ENCODE measurements around the gene TRIM45.
"Not testable (repeated sequence)": the region's sequence is repeated elsewhere in the genome, so short reads cannot be mapped to it uniquely, and the experiment has no call there.

The TRIM45 gene

DNA sequence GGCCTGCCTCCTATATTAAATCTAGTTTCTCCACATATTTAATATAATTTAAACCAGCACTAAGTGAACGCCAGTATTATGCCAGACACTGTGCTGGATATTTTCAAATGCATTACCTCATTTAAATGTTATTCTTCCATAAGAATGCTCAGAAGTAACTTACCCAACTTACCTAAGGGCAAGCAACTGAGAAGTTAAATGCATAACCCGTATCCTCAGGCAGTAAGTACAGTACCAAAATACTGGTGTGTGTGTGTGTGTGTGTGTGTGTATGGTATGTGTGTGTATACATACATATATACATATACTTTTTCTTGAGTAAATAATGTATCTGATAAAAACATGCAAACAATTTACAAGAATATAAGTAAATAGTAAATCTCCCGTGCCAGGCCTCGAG, 9.0 kb upstream of the TRIM45 start:
- no peak for DNase-seq

DNA sequence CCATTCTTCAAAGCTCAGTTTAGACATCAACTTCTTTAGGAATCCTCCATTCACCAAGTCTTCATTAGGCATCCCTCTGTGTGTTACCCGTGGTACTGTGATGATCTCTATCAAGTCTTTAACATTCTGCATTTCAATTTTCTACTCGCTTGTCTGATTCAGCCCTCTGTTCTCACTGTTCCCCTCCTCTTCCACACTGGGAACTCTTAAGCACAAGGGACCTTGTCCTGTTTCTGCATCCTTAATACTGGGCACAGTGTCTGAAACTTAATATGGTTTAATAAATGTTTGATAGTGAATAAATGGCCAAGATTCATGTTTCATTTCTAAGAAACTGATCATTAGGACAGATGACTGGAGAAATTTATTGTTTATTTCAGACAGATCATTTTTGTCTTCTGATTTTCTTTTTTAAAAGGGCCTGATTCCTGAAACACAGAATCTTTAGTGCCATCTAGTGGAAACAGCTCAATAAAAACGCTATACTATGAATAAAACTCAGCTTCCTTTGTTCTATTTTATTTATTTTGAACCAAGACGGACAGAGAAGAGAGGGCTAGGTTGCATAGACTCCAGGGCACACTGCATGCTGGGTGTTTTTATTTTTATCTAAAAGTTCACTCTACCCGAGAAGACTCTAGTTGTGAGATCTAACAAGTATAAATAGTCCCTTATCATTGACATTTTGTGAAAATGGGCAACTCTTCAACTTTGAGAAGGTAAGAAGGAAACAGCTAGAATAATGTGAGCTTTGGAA, 7.0 kb upstream of the TRIM45 start:
- peak; percentile 79 for DNase-seq

DNA sequence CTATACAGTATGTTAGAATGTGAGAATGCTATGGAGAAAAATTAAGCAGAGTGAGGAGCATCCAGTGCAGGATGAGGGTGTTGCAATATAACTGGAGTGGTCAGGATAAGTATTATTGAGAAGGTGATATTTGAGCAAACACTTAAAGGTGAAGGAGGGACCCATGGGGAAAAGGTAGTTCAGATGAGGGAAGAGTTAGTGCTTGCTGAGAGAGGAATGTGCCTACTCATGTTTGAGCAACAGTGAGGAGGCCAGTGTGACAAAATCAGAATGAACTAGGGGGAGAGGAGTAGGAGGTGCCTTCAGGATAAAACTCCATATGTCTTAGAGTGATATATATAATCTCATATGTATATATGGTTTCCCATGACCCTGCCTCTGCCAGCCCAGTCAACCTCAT, 6.2 kb upstream of the TRIM45 start:
- no peak for DNase-seq

DNA sequence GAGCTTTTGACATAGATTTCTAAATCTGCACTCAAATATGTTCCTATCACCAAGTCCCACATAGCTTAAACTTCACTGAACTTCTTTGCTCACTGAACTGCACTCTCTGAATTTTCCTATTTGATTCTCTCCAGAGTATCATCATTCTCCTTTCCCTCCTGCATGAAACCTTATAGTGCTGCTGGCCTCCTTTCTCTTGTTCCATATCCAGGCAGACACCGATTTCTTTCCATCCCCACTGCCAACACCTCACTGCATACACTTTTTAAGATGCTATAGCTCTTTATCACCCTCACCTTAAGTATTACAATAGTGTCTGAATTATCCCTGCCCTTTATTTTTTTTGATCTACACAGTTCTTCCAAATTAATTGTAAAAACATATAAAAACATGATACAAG, 3.1 kb upstream of the TRIM45 start:
- DNase-seq: no peak

DNA sequence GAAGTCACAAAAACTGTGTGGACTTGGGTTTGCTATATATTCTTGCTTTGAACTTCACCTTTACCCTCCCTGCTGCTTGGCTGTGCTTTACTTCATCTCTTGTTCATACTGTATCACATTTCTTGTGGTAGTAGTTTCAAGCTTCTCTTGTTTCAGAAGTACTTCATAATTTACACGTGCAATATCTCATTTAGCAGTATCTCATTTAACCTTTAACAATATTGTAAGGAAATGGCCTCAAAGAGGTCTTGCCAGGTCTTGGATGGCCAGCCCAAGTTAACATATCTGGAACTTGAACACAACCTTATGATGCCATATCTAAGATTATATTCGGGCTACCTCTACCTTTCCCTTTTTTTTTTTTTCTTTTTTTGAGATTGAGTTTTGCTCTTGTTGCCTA, 1.7 kb upstream of the TRIM45 start:
- no peak for DNase-seq

DNA sequence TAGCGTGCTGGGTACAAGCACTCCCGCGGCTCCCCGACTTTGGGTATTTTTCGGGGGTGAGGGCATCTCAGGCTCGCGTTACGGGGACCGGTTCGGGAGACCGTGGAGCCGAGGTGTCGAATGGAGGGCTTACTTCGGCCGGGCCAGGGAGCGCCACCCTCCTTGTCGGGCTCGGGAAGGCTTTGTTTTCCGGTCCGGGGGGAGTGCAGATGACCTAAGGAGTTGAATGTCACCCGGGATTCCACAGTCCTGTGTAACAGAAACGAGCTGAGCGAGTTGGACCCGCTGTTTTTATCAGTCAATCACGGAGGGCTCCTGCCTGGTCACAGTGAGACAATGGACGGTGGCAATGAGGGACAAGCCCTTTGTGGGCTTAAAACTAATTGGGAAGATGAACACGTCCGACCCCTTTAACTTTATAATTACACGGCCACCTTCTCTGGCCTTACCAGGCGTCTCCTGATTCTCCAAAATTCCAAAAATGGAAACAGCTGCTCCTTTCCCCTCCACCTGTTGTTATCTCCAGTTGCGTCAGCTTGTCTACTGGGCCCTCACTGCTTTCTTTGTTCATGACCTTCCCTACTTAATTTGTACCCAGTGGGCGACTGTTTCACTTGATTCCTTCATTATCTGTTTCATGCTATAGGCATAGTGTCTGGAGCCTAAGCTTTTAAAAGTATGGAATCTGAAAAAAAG, 929 bp upstream of the TRIM45 start:
- DNase-seq: no peak

DNA sequence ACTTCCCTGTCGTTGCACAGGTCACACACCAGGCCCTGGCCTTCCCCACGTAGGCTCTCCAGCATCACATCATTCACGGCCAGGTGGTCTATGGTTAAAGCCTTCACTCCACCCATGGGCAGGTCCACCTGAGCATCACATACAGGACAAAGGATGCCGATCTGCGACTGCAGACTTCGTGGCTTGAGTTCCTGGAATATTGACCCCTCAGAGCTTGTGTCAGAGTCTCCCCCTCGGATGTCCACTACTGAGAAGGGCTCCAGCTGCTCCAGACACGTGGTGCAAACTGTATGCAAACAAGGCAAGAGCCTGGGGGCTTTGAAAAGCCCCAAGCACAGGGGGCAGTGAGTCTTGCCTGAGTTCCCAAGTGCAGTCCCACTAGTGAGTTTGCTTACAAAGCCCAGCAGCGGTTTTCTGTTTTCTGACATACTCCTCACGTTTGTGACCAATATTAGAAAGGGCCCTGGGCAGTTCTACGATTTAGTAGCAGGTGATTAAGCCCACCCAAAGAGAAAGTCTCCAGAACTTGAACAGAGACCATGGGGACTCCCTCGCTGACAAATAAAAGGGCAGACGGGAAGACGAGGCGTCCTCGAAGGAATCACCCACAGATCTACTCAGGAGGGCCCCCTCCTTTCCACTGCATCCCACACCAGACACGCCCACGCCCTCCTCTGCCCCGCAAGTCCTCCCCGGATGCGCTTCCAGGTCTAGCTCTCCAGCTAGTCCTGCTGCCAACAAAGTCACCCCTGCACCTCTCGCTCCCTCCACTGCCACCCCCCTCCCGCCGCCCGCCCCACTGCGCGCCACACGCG, 568 bp downstream of the TRIM45 start:
- no peak for DNase-seq

DNA sequence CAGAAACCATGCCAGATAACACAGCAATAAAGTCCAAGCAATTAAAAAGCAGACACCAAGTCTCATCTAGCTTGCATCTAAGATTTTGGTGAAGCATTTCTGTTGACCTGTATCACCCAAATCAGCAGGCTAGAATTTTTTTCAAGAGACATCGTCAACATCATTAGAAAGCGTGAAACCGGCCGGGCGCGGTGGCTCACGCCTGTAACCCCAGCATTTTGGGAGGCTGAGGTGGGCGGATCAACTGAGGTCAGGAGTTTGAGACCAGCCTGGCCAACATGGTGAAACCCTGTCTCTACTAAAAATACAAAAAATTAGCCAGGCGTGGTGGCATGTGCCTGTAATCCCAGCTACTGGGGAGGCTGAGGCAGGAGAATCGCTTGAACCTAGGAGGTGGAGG, 2.4 kb downstream of the TRIM45 start:
- DNase-seq: not testable (repeated sequence)

DNA sequence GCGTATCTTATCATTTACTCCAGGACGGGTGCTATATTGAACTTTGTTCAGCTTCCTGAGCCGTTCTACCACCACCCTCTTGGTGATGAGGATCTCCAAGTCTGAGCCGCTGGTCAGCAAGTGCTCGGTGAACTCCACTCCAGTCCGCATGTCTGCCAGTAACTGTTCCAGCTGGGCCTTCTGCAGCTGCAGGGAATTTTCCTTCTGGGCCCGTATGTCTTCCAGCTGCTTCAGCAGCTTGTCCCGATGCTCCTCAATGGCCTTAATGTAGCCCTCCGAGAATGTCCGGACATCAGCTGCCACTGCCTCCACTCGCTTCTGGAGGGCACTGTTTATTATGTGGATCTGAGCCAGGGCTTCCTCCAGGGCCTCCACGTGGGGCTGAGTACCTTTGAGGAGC, 3.4 kb downstream of the TRIM45 start:
- DNase-seq: no peak

DNA sequence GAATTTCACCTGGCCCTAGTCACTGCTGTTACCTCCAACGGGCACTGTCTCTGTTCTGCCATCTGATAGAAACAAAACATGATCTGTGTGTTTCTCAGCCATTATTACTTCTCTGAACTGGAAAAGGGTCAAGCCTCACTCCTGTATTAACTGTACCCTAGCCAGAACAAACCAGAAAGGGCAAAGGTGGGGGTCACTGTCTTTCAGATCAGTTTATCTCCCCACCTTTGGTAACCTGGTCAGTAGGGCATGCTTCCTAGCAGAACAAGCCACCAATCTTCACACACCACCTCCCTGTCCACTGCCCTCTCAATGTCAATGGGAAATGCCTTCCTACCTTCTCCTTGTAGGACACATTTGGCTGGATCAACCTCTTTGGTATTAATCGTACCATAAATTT, 3.9 kb downstream of the TRIM45 start:
- no peak for DNase-seq

DNA sequence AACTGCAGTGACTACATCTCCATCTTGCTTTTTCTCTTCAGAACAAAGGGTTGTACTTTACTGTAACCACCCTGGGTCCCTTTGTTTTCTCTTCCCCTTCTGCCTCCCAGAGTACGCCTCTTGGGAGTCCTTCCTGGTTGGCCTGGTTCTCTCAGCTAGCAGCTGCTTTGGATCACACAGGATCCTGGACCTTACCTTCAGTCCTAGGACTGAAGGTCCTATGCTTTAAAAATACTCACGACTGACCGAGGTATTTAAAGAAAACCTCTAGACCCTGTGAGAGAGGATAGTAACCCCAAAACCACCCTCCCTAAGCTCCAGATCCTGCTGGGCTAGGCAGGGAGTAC, 4.8 kb downstream of the TRIM45 start:
- DNase-seq: no peak

DNA sequence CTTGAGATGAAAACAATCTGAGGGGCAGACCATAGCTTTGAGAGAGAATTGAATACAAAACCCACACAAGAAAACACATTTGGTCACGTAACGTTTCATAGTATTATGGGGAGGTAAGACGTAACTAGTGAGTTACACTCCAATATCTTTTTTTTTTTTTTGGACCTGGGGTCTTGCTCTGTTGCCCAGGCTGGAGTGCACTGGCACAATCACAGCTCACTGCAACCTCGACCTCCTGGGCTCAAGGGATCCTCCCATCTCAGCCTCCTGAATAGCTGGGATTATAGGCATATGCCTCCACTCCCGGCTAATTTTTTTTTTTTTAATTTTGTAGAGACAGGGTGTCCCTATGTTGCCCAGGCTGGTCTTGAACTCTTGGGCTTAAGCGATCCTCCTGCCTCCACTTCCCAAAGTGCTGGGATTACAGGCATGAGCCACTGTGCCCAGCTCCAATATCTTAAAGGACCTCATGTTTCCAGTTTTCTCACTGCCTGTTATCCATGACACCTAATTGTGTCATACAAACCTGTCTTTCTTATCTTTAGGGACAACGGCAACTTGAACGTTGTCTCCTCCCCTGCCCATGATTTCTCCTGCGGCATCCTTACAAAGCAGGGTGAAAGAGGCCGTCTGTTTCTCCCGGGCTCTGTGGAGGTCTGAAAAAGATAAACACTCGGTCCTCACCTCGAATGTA, 5.3 kb downstream of the TRIM45 start:
- DNase-seq: no peak

DNA sequence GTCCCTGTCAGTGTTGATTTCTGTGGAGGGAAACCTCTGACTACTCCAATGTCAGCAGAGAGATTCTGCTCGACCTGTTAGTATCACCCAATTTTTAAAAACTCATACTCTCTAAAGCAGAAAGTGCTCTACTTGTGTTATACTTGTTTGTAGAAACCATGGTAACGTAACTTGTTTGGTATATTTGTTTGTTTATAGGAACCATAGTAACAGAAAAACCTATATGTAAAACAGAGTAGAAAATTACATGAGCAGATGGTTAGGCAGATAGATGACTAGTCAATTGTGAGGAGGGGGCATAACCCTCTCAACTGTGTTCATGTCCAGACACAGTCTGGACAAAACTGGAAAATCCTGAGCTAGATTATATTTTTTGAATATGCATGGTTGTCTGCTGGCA, 6.7 kb downstream of the TRIM45 start:
- no peak for DNase-seq

DNA sequence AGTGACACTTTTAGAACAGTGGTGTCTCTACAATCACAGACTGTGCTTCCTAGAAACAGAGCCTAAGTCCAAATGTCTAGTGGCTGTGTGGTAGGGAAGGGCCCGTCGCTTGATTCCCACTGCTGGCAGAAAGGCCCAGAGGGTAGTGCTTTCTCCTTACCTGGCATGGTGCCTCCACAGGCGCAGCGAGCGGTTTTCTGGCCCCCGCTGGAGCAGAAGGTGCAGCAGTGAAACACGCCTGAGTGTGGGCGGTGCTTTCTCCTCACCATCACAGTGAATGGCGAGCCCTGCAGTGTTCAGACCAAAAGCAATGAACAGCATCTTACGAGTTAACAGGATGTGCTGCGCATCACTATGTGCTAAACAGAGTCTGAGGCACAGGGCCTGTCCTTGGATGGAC, 8.3 kb downstream of the TRIM45 start:
- no peak for DNase-seq

DNA sequence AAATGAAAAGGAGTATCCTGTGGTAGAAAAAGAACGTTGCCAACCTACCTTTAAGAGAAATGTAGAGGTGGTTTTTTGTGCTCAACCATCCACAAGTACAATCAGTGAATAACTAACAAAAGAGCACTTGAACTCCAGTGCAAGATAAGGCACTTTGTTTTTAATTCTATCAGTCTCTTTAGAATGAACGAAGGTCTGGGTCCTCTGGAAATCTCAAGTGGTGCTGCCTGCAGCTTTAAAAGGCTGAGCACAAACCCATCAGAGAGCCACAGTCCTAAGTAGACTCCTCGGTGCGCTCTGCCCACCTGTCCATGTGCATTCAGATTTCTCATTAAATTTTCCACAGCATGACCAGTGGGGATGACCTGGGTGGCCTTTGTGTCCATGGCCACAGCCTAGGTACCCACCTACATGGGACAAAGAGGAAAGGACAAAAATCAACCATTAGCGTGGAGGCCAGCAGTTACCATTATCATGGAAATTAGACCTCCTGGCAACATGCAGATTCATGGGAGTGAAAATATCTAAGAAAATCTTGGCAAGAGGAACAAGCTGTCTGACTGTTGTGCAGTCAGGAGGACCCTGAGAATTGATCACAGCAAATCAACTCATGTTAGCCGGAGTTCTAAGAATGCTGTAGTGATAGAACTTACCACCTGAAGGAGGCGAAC, 9.4 kb downstream of the TRIM45 start:
- DNase-seq: no peak

DNA sequence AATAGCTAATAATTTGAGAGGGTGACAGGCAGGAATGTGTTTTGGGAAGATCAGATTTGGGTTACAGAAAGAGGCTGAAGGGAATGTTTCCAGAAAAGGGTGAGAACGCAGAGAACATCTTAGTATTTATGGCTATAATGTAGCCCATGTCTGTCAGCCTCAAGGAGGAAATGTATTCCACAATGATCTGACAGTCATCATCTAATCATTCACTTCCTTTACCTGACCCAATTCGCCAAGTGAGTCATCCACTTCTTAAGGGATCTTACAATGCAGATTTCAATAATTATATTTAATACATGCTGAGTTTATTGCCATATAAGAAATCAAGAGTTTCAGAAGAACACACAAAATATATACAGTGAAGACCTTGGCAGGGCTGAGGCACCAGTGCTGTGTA, 10.8 kb downstream of the TRIM45 start:
- DNase-seq: no peak

DNA sequence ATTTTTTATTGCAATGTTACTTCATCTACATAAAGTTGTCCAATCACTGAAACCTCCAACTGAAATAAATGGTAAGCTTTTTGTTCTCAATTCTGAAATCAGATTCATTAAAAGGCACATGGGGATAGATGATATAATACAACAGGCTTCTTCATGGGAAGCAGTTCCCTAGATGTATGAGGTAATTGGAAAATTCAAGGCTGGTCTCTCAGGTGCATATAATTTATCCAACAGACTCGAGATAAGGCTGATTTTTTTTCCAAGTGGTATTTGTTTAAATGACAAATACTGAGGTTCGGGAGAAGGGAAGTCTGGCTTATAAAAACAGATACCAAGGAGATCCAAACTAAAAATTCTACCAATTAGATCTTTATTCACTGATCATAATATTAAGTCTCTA, 14.2 kb downstream of the TRIM45 start:
- no peak for DNase-seq

DNA sequence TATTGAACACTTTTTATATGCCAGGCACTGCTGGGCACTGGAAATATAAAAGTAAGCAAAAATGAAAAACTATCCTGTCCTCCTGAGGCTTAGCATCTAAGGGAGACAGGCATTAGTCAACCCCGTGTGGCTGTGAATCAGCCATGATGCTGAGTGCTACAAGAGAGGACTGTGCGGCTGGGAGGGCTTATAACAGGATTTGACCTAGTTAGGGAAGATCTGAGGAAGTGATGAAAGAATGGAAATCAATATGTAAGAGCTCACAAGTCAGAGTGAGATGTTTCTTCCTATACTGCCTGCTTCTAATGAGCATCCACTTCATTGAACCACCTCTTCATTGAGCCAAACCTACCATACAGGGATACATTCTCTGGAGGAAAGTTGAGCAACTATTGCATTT, 15.1 kb downstream of the TRIM45 start:
- DNase-seq: no peak

DNA sequence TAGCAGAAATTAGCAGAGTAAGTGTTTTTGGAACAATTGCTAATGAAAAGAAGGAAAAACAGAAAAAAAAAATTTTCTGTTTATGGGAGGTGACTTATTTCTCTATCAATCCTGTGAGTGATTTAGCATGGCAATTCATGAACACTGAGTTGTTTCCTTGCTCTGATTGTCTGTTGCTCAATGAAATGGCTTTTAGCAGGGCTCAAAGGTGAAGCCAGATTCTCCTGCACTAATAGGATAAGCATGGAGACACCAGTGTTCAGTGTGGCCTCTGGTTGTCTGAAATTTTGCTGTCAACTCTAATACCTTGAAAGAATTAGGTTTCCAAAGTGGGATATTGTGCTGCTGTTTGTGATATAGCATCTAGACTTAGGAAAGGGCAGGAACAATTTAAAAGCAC, 15.8 kb downstream of the TRIM45 start:
- DNase-seq: no peak

DNA sequence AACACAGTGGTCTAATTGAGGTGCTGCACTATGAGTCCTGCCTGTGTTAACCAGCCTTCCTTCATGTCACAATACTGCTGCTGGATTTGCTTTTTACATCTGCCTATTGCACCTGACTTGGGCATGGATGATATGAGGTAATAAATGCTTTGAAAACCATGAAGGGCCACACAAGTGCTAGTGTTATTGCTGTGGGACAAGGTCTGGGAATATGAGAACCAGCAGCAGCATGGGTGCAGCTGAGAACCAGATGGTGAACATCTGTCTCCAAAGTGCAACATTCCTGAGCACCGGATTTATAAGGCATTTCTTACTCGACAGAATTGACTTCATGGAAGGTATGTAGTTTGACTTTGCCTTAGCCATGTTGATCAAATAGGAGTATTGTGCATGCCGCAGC, 16.6 kb downstream of the TRIM45 start:
- no peak for DNase-seq

DNA sequence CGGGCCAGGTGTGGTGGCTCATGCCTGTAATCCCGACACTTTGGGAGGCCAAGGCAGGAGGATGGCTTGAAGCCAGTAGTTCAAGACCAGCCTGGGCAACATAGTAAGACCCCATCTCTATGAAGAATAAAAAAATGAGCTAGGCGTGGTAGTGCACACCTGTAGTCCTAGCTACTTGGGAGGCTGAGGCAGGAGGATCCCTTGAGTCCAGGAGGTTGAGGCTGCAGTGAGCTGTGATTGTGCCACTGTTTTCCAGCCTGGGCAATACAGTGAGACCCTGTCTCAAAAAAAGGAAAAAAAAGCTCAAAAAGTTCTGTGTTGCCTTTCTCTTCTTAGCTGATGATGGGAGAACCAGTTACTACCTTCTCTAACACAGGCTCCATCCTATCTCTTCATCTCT, 19.7 kb downstream of the TRIM45 start:
- not testable (repeated sequence) for DNase-seq

DNA sequence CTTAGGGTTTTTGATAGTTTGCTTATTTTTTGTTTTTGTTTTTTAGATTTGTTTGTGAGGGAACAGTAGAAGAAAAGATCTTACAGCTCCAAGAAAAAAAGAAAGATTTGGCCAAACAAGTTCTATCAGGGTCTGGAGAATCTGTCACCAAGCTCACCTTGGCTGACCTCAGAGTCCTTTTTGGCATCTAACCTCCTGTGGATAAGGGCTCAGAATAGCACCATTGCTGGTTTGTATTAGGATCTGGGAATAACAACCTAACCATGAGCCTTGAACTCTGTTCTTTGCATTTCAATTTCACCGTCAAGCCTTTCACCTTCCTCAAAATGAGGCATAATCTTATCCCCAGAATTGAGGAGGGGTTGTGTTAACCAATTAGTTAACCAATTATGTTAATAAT, 20.2 kb downstream of the TRIM45 start:
- DNase-seq: no peak
